HG02970 (cell line): Measurements from ENCODE around the gene IL2RG.

Experiments used
- ATAC-seq: cut with Tn5 transposase; IDR thresholded peaks from one replicate; pipeline ENCODE4 v1.9.1; 2021; ENCODE audit warnings: mild to moderate bottlenecking, moderate library complexity, moderate number of reproducible peaks; ENCODE audit not compliant: unreplicated experiment, low FRiP score

Gene IL2RG

GRCh38 chrX:71081330-71082123 is 29.9 kb downstream of the IL2RG start:
- no peak for ATAC-seq

- no peak for ATAC-seq
Observed at GRCh38 chrX:71070531-71070930, 40.8 kb downstream of the IL2RG start.

GRCh38 chrX:71068044-71068918 is 43.1 kb downstream of the IL2RG start, which contains the start of gene SNX12:
TSS of gene SNX12 (minus strand) at chrX:71068334. CDS start at chrX:71068306, 28 bp downstream.
- ATAC-seq = peak; percentile 93

DNA sequence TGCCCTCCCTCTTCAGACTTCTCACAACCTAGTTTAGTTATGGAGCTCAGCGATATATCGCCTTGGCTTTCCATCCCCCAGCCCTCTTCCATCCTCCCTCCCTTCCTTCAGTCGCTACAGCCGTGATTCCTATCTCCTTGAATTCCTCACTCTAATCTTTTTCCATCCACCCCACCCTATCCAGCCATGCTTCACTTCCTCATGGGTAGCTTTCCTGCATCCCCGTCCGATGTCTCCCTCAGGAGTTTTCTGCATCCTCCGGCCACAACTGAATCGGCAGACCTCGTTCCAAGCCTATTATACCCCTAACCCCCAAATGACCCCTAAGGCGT is 43.7 kb downstream of the IL2RG start:
- no peak for ATAC-seq

GRCh38 chrX:71067089-71067488 is 44.3 kb downstream of the IL2RG start:
- no peak for ATAC-seq

DNA sequence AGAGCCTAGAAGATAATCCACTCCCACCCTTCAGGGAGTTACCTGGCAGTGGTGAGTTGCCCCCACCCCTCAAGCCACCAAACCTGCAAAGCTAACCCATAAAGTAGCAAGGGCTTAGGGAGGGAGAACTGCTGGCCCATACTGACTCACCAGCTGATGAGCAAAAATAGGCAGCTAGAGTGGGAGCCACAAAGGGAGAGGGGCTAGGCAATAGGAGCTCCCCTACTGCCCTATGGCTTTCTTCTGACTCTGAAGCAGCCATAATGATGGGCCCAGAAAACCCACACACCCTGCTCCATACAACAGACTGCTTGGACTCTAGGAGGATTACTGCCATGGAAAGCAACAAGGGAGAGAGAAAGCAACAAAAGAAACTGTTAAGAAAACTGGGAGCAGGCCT is 51.2 kb downstream of the IL2RG start:
- no peak for ATAC-seq

DNA sequence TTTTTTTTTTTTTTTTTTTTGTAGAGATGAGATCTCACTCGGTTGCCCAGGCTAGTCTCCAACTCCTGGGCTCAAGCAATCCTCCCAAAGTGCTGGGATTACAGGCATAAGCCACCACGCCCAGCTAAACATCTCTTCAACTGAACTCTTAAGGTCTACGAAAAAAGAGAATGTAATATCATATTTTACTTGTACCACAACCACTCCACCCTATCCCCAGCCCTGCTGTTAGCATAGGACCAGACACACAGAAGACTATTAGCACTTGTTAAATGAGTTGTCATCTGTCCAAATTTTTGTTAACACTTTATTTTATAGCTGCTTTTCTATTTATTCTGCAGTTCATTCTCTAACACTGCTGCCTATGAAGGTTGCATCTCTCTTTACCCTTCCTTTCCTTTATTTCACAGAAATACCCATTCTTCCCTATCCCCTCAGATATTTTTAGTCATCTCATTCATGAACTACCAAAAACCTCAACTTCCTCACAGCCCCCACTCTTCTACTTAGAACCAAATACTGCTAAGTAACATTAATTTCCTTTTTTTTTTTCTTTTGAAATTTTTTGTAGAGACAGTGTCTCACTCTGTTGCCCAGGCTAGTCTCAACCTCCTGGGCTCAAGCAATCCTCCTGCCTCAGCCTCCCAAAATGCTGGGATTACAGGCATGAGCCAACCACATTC is 53.4 kb downstream of the IL2RG start:
- ATAC-seq = no peak
